Neural progenitor cell (in vitro differentiated cells): ENCODE measurements around the gene ANLN.

Source experiments
- CTCF ChIP-seq: fragments of 200-600 bp; sonication (generic); IDR thresholded peaks from 2 replicates; pipeline ENCODE4 v1.5.1; 2017; ENCODE audit warnings: antibody characterized with exemption, mild to moderate bottlenecking
- EZH2 ChIP-seq: fragments of 200-600 bp; sonication (generic); IDR thresholded peaks from 2 replicates; pipeline ENCODE4 v1.6.1; 2017; ENCODE audit warnings: antibody characterized with exemption, mild to moderate bottlenecking, moderate library complexity

GRCh38 chr7:36456138-36456537 is 66.5 kb downstream of the ANLN start:
- TF ChIP-seq CTCF, result no peak
- no peak for TF ChIP-seq EZH2
